GM12874 (cell line): ENCODE data around the gene CCSER2.

ENCODE experiments used
- CTCF ChIP-seq: IDR thresholded peaks from 2 replicates; pipeline ENCODE4 v1.5.1; 2011; ENCODE audit warnings: low read depth, mild to moderate bottlenecking, control low read depth, low read length, moderate library complexity; ENCODE audit not compliant: insufficient read depth

Gene CCSER2

GRCh38 chr10:84308021-84308420 lies 20.4 kb upstream of the CCSER2 start:
- no peak for TF ChIP-seq CTCF

GRCh38 chr10:84308481-84309304 lies 19.7 kb upstream of the CCSER2 start:
- no peak for TF ChIP-seq CTCF

- TF ChIP-seq CTCF = no peak
These were observed 17.9 kb upstream of the CCSER2 start for GRCh38 chr10:84310470-84310869.

- no peak for TF ChIP-seq CTCF
These were observed 16.8 kb upstream of the CCSER2 start for GRCh38 chr10:84311576-84311975.

GRCh38 chr10:84312816-84313215 lies 15.6 kb upstream of the CCSER2 start:
- no peak for TF ChIP-seq CTCF

GRCh38 chr10:84314275-84314674 lies 14.1 kb upstream of the CCSER2 start:
- no peak for TF ChIP-seq CTCF

GRCh38 chr10:84317174-84317573 lies 11.2 kb upstream of the CCSER2 start:
- no peak for TF ChIP-seq CTCF

GRCh38 chr10:84321902-84322301 lies 6.5 kb upstream of the CCSER2 start:
- TF ChIP-seq CTCF = no peak
